Activated B cell treated with CpG ODN at 0.5 μM for 24 hours (primary cell): Measurements from ENCODE around the gene MUC15. TPM values are rescaled to one million over a fixed set of nuclear protein-coding genes. Genes with fewer than 3 reads are reported as not detected.

Experiments
- ATAC-seq: fragments of 200-7000 bp; cut with Tn5 transposase; one replicate; pipeline ENCODE4 v1.10.0; 2021; ENCODE audit warnings: low read depth, mild to moderate bottlenecking, moderate library complexity
- CTCF ChIA-PET: fragments of 350-600 bp; sonication (Branson Sonifier 250); formaldehyde crosslinking; loops from one replicate; lab custom pipeline; 2021; ENCODE audit warnings: antibody characterized with exemption; lab: Charles Lee
- POLR2A ChIA-PET: fragments of 350-600 bp; sonication (Branson Sonifier 250); formaldehyde crosslinking; loops from one replicate; lab custom pipeline; 2021; ENCODE audit warnings: antibody characterized with exemption; lab: Charles Lee
- DNase-seq: peaks from one replicate; pipeline ENCODE4 v3.0.0; 2022
- H3K27ac Mint-ChIP-seq: one replicate; pipeline ENCODE4 v1.8.0; 2020; ENCODE audit warnings: mixed read lengths
- H3K27me3 Mint-ChIP-seq: one replicate; pipeline ENCODE4 v1.8.0; 2021; ENCODE audit warnings: mixed read lengths
- H3K36me3 Mint-ChIP-seq: one replicate; pipeline ENCODE4 v1.8.0; 2021; ENCODE audit warnings: low read depth, mixed read lengths
- H3K4me1 Mint-ChIP-seq: one replicate; pipeline ENCODE4 v1.8.0; 2021; ENCODE audit warnings: mixed read lengths
- H3K4me3 Mint-ChIP-seq: one replicate; pipeline ENCODE4 v1.8.0; 2020; ENCODE audit warnings: mild to moderate bottlenecking, mixed read lengths
- H3K9me3 Mint-ChIP-seq: one replicate; pipeline ENCODE4 v1.8.0; 2020; ENCODE audit warnings: mixed read lengths
- intact Hi-C: fragments of 100-400 bp; cut with micrococcal nuclease; formaldehyde crosslinking; loops from one replicate; pipeline ENCODE4 v1.15.1; 2024
- total RNA-seq: library from RNA; stranded (reverse); gene quantifications from 2 replicates; pipeline ENCODE4 v1.2.3, GENCODE V29; 2022
- TF ChIP-seq, protein P1 (sequence below): fragments of 200-600 bp; IDR thresholded peaks from one replicate; pipeline ENCODE4 v1.8.0; 2022; ENCODE audit warnings: antibody characterized with exemption, mild to moderate bottlenecking

MUC15 gene
- total RNA-seq, 1 donor from 2014 or later = not detected

DNA sequence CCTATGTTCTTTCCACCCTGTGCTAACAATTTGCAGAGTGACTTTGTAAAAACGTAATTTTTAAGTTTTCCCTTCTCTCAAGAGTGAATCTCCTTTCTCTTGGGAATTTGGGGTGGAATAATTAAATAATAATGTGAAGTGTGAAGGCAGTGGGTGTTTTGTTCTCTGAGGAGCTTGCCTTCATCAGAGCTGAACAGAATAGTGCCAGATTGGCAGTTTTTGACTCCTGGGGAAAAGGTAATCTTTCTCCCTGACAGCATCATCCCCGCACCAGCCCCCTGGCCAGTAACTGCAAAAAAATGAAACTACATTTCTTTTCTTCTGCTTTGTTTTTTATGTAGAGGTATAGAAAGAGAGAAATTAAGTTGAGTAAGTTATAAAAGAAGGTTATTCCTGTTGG is 59.9 kb downstream of the MUC15 start:
- no peak for ATAC-seq
- no peak for DNase-seq
- Mint-ChIP-seq H3K4me3 (no peak overlapping the region), H3K36me3 (no peaks in the 10 kb centered on the region), H3K9me3 (no peaks in the 10 kb centered on the region), H3K4me1 (no peaks in the 10 kb centered on the region), H3K27me3 (no peaks in the 10 kb centered on the region), H3K27ac (no peak overlapping the region)
- intact Hi-C loops = no loop called here
- TF ChIP-seq, protein P1, sequence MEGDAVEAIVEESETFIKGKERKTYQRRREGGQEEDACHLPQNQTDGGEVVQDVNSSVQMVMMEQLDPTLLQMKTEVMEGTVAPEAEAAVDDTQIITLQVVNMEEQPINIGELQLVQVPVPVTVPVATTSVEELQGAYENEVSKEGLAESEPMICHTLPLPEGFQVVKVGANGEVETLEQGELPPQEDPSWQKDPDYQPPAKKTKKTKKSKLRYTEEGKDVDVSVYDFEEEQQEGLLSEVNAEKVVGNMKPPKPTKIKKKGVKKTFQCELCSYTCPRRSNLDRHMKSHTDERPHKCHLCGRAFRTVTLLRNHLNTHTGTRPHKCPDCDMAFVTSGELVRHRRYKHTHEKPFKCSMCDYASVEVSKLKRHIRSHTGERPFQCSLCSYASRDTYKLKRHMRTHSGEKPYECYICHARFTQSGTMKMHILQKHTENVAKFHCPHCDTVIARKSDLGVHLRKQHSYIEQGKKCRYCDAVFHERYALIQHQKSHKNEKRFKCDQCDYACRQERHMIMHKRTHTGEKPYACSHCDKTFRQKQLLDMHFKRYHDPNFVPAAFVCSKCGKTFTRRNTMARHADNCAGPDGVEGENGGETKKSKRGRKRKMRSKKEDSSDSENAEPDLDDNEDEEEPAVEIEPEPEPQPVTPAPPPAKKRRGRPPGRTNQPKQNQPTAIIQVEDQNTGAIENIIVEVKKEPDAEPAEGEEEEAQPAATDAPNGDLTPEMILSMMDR = no peak
- ChIA-PET POLR2A (no interaction called here), CTCF (no interaction called here)

DNA sequence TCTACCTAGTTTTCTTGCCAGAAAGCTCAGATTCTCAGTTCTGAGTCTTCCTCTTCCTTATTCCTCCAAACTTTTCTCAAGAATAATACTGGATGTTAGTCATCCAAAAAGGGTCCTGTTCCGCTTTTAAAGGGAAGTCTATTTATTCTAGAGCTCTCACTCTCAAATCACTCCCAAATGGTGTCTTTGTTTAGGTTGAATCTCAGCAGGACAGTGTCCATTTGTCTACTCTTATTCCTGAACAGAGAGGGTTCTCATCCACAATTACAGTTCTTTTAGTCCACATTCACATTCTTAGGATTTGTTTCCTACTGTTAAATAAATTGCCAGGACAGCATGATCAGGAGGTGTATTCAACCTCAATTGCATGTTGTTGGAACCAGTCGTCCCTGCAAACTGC is 61.3 kb downstream of the MUC15 start:
- no peak overlapping the region for H3K4me3 Mint-ChIP-seq
- no peaks in the 10 kb centered on the region for H3K9me3 Mint-ChIP-seq
- H3K4me1 Mint-ChIP-seq = no peaks in the 10 kb centered on the region
- no peak overlapping the region for H3K27ac Mint-ChIP-seq
- no peak for DNase-seq
- ChIA-PET CTCF (no interaction called here), POLR2A (no interaction called here)
- TF ChIP-seq, protein P1 = no peak
- intact Hi-C loops = no loop called here
- no peaks in the 10 kb centered on the region for H3K36me3 Mint-ChIP-seq
- ATAC-seq = no peak
- no peaks in the 10 kb centered on the region for H3K27me3 Mint-ChIP-seq

DNA sequence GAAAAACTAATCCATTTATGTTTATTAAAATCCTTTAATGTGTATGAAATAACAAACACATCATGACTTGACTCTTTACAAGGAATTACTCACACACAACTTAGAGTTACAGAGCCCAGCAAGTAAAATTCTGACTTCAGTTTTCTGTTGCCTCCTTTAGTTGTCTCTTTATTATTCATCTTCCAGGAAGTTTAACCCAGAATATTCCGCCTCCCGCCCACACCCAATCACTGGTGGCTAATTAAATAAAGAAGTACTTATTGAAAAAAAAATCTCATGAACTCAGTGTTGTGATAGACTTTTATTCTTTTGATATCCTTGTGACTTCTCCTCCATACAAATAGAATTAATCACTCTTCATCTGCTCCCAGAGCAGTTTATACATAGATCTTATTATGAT is 61.9 kb downstream of the MUC15 start:
- Mint-ChIP-seq H3K9me3 (no peaks in the 10 kb centered on the region), H3K4me3 (no peak overlapping the region), H3K4me1 (no peaks in the 10 kb centered on the region), H3K36me3 (no peaks in the 10 kb centered on the region), H3K27me3 (no peaks in the 10 kb centered on the region), H3K27ac (no peak overlapping the region)
- ChIA-PET CTCF (no interaction called here), POLR2A (no interaction called here)
- intact Hi-C loops = no loop called here
- DNase-seq = no peak
- TF ChIP-seq, protein P1 = no peak
- ATAC-seq = no peak

Other genes with a start within 250 kb of the MUC15 start
- not detected in 2 replicates for gene ANO3, start 240.1 kb downstream of the MUC15 start, total RNA-seq
- gene SLC5A12, start 149.8 kb upstream of the MUC15 start, total RNA-seq = not detected in 2 replicates